WTC11 (cell line): ENCODE results near the gene NRXN2. TPM values are rescaled to one million over a fixed set of nuclear protein-coding genes. Genes with fewer than 3 reads are reported as not detected.

Source experiments
- ATAC-seq: fragments of 200-7000 bp; cut with Tn5 transposase; 2 replicates; pipeline ENCODE4 v1.10.0; 2021; ENCODE audit warnings: mild to moderate bottlenecking, moderate library complexity
- CTCF ChIA-PET: fragments of 300-600 bp; sonication (Branson Sonifier 250); formaldehyde crosslinking; loops from one replicate; lab custom pipeline; 2021; ENCODE audit warnings: antibody characterized with exemption; lab: Charles Lee
- POLR2A ChIA-PET: fragments of 350-600 bp; sonication (Branson Sonifier 250); formaldehyde crosslinking; loops from one replicate; lab custom pipeline; 2021; ENCODE audit warnings: antibody characterized with exemption; lab: Charles Lee
- DNase-seq: peaks from one replicate; pipeline ENCODE4 v3.0.0; 2021; ENCODE audit warnings: low spot score
- H3K27ac Mint-ChIP-seq: 2 replicates; pipeline ENCODE4 v1.8.0; 2021; ENCODE audit warnings: mixed read lengths
- H3K27me3 Mint-ChIP-seq: 2 replicates; pipeline ENCODE4 v1.8.0; 2021; ENCODE audit warnings: low read depth, mild to moderate bottlenecking, moderate library complexity, mixed read lengths
- H3K36me3 Mint-ChIP-seq: 2 replicates; pipeline ENCODE4 v1.8.0; 2021; ENCODE audit warnings: mixed read lengths
- H3K4me1 Mint-ChIP-seq: 2 replicates; pipeline ENCODE4 v1.8.0; 2022; ENCODE audit warnings: mixed read lengths
- H3K4me3 Mint-ChIP-seq: 2 replicates; pipeline ENCODE4 v1.8.0; 2021; ENCODE audit warnings: mild to moderate bottlenecking, moderate library complexity, mixed read lengths
- H3K9me3 Mint-ChIP-seq: 2 replicates; pipeline ENCODE4 v1.8.0; 2021; ENCODE audit warnings: mixed read lengths
- AFF4 ChIP-seq: sonication (generic); formaldehyde crosslinking; IDR thresholded peaks from 2 replicates; pipeline ENCODE4 v1.8.1; 2023; ENCODE audit warnings: mild to moderate bottlenecking, missing genetic modification reagents, borderline replicate concordance
- CREB1 ChIP-seq: sonication (generic); formaldehyde crosslinking; IDR thresholded peaks from 2 replicates; pipeline ENCODE4 v1.8.0; 2023; ENCODE audit warnings: mild to moderate bottlenecking, missing genetic modification reagents
- CREM ChIP-seq: sonication (generic); formaldehyde crosslinking; IDR thresholded peaks from 2 replicates; pipeline ENCODE4 v1.8.1; 2022; ENCODE audit warnings: mild to moderate bottlenecking, missing genetic modification reagents, moderate library complexity
- E2F1 ChIP-seq: sonication (generic); formaldehyde crosslinking; IDR thresholded peaks from 2 replicates; pipeline ENCODE4 v1.8.0; 2022; ENCODE audit warnings: mild to moderate bottlenecking, missing genetic modification reagents
- E2F5 ChIP-seq: sonication (generic); formaldehyde crosslinking; IDR thresholded peaks from 2 replicates; pipeline ENCODE4 v1.8.1; 2022; ENCODE audit warnings: mild to moderate bottlenecking, moderate library complexity, missing genetic modification reagents
- EMX1 ChIP-seq: fragments of 250-450 bp; sonication (Bioruptor Pico); IDR thresholded peaks from 2 replicates; pipeline ENCODE4 v1.8.0; 2021; ENCODE audit warnings: mild to moderate bottlenecking
- ETV6 ChIP-seq: sonication (generic); formaldehyde crosslinking; IDR thresholded peaks from 2 replicates; pipeline ENCODE4 v1.8.1; 2022; ENCODE audit warnings: mild to moderate bottlenecking, missing genetic modification reagents
- FOXP1 ChIP-seq: sonication (generic); formaldehyde crosslinking; IDR thresholded peaks from 2 replicates; pipeline ENCODE4 v1.8.0; 2022; ENCODE audit warnings: missing genetic modification reagents, mild to moderate bottlenecking, moderate library complexity, borderline replicate concordance
- GTF2I ChIP-seq: fragments of 250-450 bp; sonication (Bioruptor Pico); conservative IDR thresholded peaks from 2 replicates; pipeline ENCODE4 v1.4.0; 2021; ENCODE audit warnings: mild to moderate bottlenecking
- IRF1 ChIP-seq: sonication (generic); formaldehyde crosslinking; IDR thresholded peaks from 2 replicates; pipeline ENCODE4 v1.8.0; 2023; ENCODE audit warnings: missing genetic modification reagents
- MAX ChIP-seq: sonication (generic); formaldehyde crosslinking; IDR thresholded peaks from 2 replicates; pipeline ENCODE4 v1.8.0; 2022; ENCODE audit warnings: mild to moderate bottlenecking, missing genetic modification reagents
- MXD4 ChIP-seq: fragments of 250-450 bp; sonication (Bioruptor Pico); IDR thresholded peaks from 2 replicates; pipeline ENCODE4 v1.8.0; 2021; ENCODE audit warnings: mild to moderate bottlenecking, moderate library complexity, borderline replicate concordance
- MYBL2 ChIP-seq: sonication (generic); formaldehyde crosslinking; IDR thresholded peaks from 2 replicates; pipeline ENCODE4 v1.8.1; 2023; ENCODE audit warnings: mild to moderate bottlenecking, moderate library complexity, missing genetic modification reagents
- NFE2L1 ChIP-seq: sonication (generic); formaldehyde crosslinking; IDR thresholded peaks from 2 replicates; pipeline ENCODE4 v1.8.1; 2023; ENCODE audit warnings: missing genetic modification reagents
- NFYB ChIP-seq: sonication (generic); formaldehyde crosslinking; conservative IDR thresholded peaks from 2 replicates; pipeline ENCODE4 v1.8.0; 2022; ENCODE audit warnings: low read depth, missing genetic modification reagents
- PRRX2 ChIP-seq: fragments of 250-450 bp; sonication (Bioruptor Pico); IDR thresholded peaks from 2 replicates; pipeline ENCODE4 v1.8.0; 2021; ENCODE audit warnings: mild to moderate bottlenecking
- SMAD3 ChIP-seq: sonication (generic); formaldehyde crosslinking; IDR thresholded peaks from 2 replicates; pipeline ENCODE4 v1.8.0; 2022; ENCODE audit warnings: missing genetic modification reagents, mild to moderate bottlenecking, borderline replicate concordance
- SP1 ChIP-seq: sonication (generic); formaldehyde crosslinking; conservative IDR thresholded peaks from 2 replicates; pipeline ENCODE4 v1.8.1; 2022; ENCODE audit warnings: missing genetic modification reagents
- TEAD1 ChIP-seq: sonication (generic); formaldehyde crosslinking; IDR thresholded peaks from 2 replicates; pipeline ENCODE4 v1.8.0; 2022; ENCODE audit warnings: mild to moderate bottlenecking, missing genetic modification reagents
- TEAD4 ChIP-seq: sonication (generic); formaldehyde crosslinking; IDR thresholded peaks from 2 replicates; pipeline ENCODE4 v1.8.0; 2022; ENCODE audit warnings: mild to moderate bottlenecking, missing genetic modification reagents
- USF1 ChIP-seq: sonication (generic); formaldehyde crosslinking; IDR thresholded peaks from 2 replicates; pipeline ENCODE4 v1.8.0; 2022; ENCODE audit warnings: mild to moderate bottlenecking, missing genetic modification reagents
- USF2 ChIP-seq: sonication (generic); formaldehyde crosslinking; IDR thresholded peaks from 2 replicates; pipeline ENCODE4 v1.8.1; 2023; ENCODE audit warnings: mild to moderate bottlenecking, missing genetic modification reagents, moderate library complexity
- ZNF121 ChIP-seq: sonication (generic); formaldehyde crosslinking; IDR thresholded peaks from 2 replicates; pipeline ENCODE4 v1.8.0; 2023; ENCODE audit warnings: missing genetic modification reagents
- ZNF138 ChIP-seq: sonication (generic); formaldehyde crosslinking; conservative IDR thresholded peaks from 2 replicates; pipeline ENCODE4 v1.8.1; 2022; ENCODE audit warnings: mild to moderate bottlenecking, moderate library complexity, missing genetic modification reagents
- ZNF281 ChIP-seq: sonication (generic); formaldehyde crosslinking; IDR thresholded peaks from 2 replicates; pipeline ENCODE4 v1.8.0; 2023; ENCODE audit warnings: mild to moderate bottlenecking, missing genetic modification reagents
- ZNF317 ChIP-seq: sonication (generic); formaldehyde crosslinking; IDR thresholded peaks from 2 replicates; pipeline ENCODE4 v1.8.1; 2023; ENCODE audit warnings: low read depth, mild to moderate bottlenecking, moderate library complexity, missing genetic modification reagents, borderline replicate concordance
- ZNF423 ChIP-seq: fragments of 250-450 bp; sonication (Bioruptor Pico); IDR thresholded peaks from 2 replicates; pipeline ENCODE4 v2.1.2; 2022; ENCODE audit warnings: mild to moderate bottlenecking, moderate library complexity
- total RNA-seq: library from RNA; stranded (reverse); gene quantifications from 3 replicates; pipeline ENCODE4 v1.2.3, GENCODE V29; 2021

NRXN2 gene
- total RNA-seq, 1 experiment from 2014 or later: 8.6 TPM

GRCh38 chr11:64629796-64630562 is 93.0 kb downstream of the NRXN2 start (continued):
- TF ChIP-seq ZNF281 (peak; percentile 79; the same call in 1 of the 2 replicates), USF2 (CRISPR knock-in tag) (peak; percentile 76), ZNF138 (CRISPR knock-in tag) (no peak), CREB1 (CRISPR knock-in tag) (peak; percentile 72; the same call in 1 of the 2 replicates), SMAD3 (0 out of 2 replicates have a peak, but pooled peaks have one; percentile 27), CREM (CRISPR knock-in tag) (no peak), IRF1 (peak; percentile 86; the same call in 1 of the 2 replicates), ZNF317 (0 out of 2 replicates have a peak, but pooled peaks have one; percentile 35), TEAD1 (CRISPR knock-in tag) (peak; percentile 49; the same call in 1 of the 2 replicates), ZNF121 (CRISPR knock-in tag) (peak; percentile 28; the same call in 1 of the 2 replicates), ETV6 (CRISPR knock-in tag) (peak; percentile 38; the same call in 1 of the 2 replicates), TEAD4 (0 out of 2 replicates have a peak, but pooled peaks have one; percentile 34), NFYB (CRISPR knock-in tag) (0 out of 2 replicates have a peak, but pooled peaks have one; percentile 14), PRRX2 (CRISPR knock-in tag) (no peak), GTF2I (CRISPR knock-in tag) (no peak), NFE2L1 (peak; percentile 75; the same call in 1 of the 2 replicates), E2F5 (CRISPR knock-in tag) (peak; percentile 52; the same call in 1 of the 2 replicates), FOXP1 (CRISPR knock-in tag) (peak; percentile 90; the same call in 1 of the 2 replicates), SP1 (CRISPR knock-in tag) (peak; percentile 76), MAX (CRISPR knock-in tag) (peak; percentile 99)

GRCh38 chr11:64629103-64629502 is 93.9 kb downstream of the NRXN2 start:
- Mint-ChIP-seq H3K9me3 (no peaks in the 10 kb centered on the region), H3K27ac (no peak overlapping the region), H3K4me1 (peaks cover 16% of the 10 kb centered on the region), H3K36me3 (no peaks in the 10 kb centered on the region), H3K4me3 (no peak overlapping the region), H3K27me3 (peaks cover 58% of the 10 kb centered on the region)
- DNase-seq (no peak), ATAC-seq (no peak)
- POLR2A ChIA-PET: no interaction called here
- CTCF ChIA-PET: interaction anchor here (0.6 to 7.7 kb wide), 5 partner anchors 15 to 88 kb away, joined by 3 to 194 read pairs (median 22); no protein-coding TSS in a partner anchor
- TF ChIP-seq USF1 (CRISPR knock-in tag) (no peak), MXD4 (CRISPR knock-in tag) (no peak), MYBL2 (CRISPR knock-in tag) (no peak), E2F1 (CRISPR knock-in tag) (no peak), AFF4 (CRISPR knock-in tag) (no peak), EMX1 (CRISPR knock-in tag) (no peak), ZNF423 (no peak)
